ENCODE measurements around the gene KRT35. TPM values are rescaled to one million over a fixed set of nuclear protein-coding genes. Genes with fewer than 3 reads are reported as not detected.

KRT35 gene
- total RNA-seq, 1 donor from 2014 or later: not detected

DNA sequence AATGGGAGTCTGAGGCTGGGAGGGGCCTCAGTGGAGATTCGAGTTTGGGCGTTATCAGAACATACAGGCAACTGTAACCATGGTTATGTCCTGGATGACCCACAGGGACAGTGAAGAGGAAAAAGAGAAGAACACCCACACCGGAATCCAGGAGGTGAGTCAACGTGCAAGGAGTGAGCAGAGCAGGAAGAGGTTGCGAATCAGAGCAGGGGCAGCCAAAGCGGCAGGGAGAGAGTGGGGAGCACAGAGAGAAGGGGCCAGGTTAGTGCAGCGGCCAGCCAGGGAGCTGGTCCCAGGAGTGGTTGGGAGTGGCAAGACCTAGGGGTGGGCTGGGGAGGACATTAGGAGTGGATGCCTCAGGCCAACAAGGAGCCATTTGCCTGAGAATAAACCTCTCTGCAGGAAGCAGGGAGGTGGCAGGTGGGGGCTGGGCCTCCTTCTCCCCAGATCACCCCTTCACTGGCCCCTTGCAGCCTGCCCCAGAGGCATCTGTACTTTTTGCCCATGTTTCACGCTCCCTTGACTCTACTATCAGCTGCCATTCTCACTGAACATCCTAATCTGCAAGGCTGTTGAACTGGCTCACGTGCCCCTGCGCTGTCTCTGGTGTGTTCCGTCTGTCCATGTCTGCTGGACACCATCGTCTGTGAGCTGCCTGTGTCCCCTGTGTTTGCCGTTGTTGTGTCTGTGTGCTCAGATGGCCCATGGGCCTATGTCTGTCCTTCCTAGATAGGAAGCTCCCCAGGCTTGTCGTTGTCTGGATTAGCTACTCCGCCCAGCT, 19.4 kb upstream of the KRT35 start:
- no peaks in the 10 kb centered on the region for H3K36me3 Mint-ChIP-seq (ENCODE audit: low read depth)
- TF ChIP-seq, protein P1, sequence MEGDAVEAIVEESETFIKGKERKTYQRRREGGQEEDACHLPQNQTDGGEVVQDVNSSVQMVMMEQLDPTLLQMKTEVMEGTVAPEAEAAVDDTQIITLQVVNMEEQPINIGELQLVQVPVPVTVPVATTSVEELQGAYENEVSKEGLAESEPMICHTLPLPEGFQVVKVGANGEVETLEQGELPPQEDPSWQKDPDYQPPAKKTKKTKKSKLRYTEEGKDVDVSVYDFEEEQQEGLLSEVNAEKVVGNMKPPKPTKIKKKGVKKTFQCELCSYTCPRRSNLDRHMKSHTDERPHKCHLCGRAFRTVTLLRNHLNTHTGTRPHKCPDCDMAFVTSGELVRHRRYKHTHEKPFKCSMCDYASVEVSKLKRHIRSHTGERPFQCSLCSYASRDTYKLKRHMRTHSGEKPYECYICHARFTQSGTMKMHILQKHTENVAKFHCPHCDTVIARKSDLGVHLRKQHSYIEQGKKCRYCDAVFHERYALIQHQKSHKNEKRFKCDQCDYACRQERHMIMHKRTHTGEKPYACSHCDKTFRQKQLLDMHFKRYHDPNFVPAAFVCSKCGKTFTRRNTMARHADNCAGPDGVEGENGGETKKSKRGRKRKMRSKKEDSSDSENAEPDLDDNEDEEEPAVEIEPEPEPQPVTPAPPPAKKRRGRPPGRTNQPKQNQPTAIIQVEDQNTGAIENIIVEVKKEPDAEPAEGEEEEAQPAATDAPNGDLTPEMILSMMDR (IDR thresholded peaks at IDR 0.05): no peak
- H3K4me3 Mint-ChIP-seq: no peak overlapping the region
- no peaks in the 10 kb centered on the region for H3K9me3 Mint-ChIP-seq
- no peak overlapping the region for H3K27ac Mint-ChIP-seq
- no peaks in the 10 kb centered on the region for H3K4me1 Mint-ChIP-seq
- DNase-seq (no peak), ATAC-seq (ENCODE audit: low read depth) (no peak)
- peaks cover 3% of the 10 kb centered on the region for H3K27me3 Mint-ChIP-seq
- intact Hi-C loops (cut with micrococcal nuclease): no loop called here
- ChIA-PET POLR2A (no interaction called here), CTCF (no interaction called here)

DNA sequence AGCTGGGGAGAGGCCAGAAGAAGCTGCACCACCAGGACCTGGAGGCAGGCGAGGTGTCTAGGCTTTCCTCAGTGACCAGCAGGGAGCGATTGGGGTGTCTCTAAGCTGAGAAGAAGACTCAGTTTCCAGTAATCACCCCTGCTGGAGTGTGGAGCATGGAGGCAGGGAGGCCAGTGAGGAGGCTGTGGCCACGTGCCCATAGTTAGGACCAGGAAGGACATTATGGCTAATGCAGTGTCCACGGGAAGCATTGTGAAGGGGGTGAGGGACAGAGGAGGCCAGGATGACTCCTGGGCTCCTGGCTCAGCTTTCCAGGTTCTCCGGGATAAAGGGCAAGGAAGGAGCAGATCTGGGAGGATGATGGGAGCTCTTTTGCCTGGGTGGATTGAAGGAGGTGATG, 18.8 kb upstream of the KRT35 start:
- DNase-seq (no peak), ATAC-seq (ENCODE audit: low read depth) (no peak)
- CTCF ChIA-PET: no interaction called here
- Mint-ChIP-seq H3K27me3 (peaks cover 6% of the 10 kb centered on the region), H3K36me3 (ENCODE audit: low read depth) (no peaks in the 10 kb centered on the region), H3K9me3 (no peaks in the 10 kb centered on the region), H3K4me3 (no peak overlapping the region), H3K27ac (no peak overlapping the region), H3K4me1 (no peaks in the 10 kb centered on the region)
- TF ChIP-seq, protein P1 (IDR thresholded peaks at IDR 0.05): no peak
- intact Hi-C loops (cut with micrococcal nuclease): no loop called here
- POLR2A ChIA-PET: no interaction called here

DNA sequence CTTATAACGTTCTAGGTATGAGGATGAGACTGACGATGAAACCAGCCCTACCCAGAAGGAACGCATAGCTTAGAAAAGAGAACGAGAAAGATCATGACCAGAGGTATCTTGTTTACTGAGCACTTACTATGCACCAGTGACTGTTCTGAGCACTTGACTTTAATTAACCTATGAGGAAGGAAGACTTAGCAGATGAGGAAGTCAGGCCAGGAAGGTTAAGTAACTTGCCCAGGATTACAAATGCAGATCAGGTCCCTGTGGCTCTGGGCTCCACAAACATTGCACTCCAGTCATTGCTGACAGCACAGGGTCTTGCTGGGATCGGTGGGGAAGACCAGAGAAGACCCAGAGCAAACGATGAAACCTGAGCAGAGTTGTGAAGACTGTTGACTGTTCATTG, 17.3 kb upstream of the KRT35 start:
- TF ChIP-seq, protein P1 (IDR thresholded peaks at IDR 0.05): no peak
- no peaks in the 10 kb centered on the region for H3K4me1 Mint-ChIP-seq
- no peak overlapping the region for H3K27ac Mint-ChIP-seq
- peaks cover 6% of the 10 kb centered on the region for H3K27me3 Mint-ChIP-seq
- H3K36me3 Mint-ChIP-seq (ENCODE audit: low read depth): no peaks in the 10 kb centered on the region
- ATAC-seq (ENCODE audit: low read depth) (no peak), DNase-seq (no peak)
- POLR2A ChIA-PET: no interaction called here
- no peak overlapping the region for H3K4me3 Mint-ChIP-seq
- H3K9me3 Mint-ChIP-seq: no peaks in the 10 kb centered on the region
- CTCF ChIA-PET: no interaction called here
- intact Hi-C loops (cut with micrococcal nuclease): no loop called here

DNA sequence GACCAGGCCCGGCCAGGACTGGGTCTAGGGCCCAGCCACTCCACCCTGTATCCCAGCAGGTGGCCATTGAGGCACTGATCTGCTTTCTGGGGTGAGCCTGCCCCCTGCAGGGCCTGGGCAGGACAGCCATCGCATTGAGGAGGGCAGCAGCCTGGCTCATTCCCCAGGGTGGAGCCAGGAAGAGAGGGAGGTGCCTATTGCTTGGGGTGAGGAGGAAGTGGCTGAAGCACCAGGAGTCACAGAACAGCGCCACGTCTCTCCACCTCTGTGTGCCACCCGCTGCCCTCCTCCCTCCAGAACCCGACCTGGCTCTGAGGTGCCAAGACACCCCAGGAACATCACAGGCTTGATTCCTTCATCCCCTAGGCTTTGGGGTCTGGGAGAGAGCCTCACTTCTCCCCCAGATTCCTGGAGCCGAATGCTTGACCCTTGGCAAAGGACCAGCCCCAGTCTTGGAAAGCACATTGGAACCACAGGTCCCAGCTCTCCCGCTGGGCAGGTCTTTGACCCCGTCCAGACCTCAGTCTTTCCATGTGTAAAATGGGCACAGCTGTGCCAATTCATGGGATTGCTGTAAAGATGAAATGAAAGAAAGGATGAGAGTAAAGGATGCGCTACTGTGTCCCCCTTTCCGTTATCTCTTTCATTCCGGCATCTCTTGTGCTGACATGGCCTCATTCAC, 16.0 kb upstream of the KRT35 start:
- CTCF ChIA-PET: no interaction called here
- Mint-ChIP-seq H3K27ac (no peak overlapping the region), H3K27me3 (peaks cover 8% of the 10 kb centered on the region), H3K4me3 (no peak overlapping the region), H3K9me3 (no peaks in the 10 kb centered on the region), H3K4me1 (no peaks in the 10 kb centered on the region), H3K36me3 (ENCODE audit: low read depth) (no peaks in the 10 kb centered on the region)
- POLR2A ChIA-PET: no interaction called here
- intact Hi-C loops (cut with micrococcal nuclease): no loop called here
- ATAC-seq (ENCODE audit: low read depth) (peak; percentile 66), DNase-seq (no peak)
- TF ChIP-seq, protein P1 (IDR thresholded peaks at IDR 0.05): no peak

DNA sequence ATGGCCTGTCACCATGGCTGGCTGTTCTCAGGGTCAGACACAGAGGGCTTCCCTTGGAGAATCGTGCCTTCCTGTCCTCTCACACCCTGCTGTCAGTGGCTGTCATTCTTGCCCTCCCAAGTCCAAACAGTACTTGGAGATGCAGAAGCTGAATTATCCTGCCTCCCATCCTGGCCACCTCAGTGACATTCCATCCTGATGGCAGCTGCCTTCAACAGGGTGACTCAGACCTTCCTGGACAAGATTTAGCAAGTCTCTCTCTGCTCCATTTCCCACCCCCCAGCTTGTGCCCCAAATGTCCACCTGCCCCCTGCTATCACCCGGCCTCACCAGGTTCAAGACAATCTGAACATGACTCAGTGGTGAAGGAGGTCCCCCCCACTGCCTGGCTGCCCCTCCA, 13.6 kb upstream of the KRT35 start:
- no peak for ATAC-seq (ENCODE audit: low read depth)
- Mint-ChIP-seq H3K4me1 (no peaks in the 10 kb centered on the region), H3K9me3 (no peaks in the 10 kb centered on the region), H3K4me3 (no peak overlapping the region), H3K27me3 (peaks cover 7% of the 10 kb centered on the region), H3K36me3 (ENCODE audit: low read depth) (no peaks in the 10 kb centered on the region), H3K27ac (no peak overlapping the region)
- ChIA-PET POLR2A (no interaction called here), CTCF (no interaction called here)
- no peak for DNase-seq
- TF ChIP-seq, protein P1 (IDR thresholded peaks at IDR 0.05): no peak
- intact Hi-C loops (cut with micrococcal nuclease): no loop called here
